Measurements from ENCODE around the gene PLCZ1.

DNA sequence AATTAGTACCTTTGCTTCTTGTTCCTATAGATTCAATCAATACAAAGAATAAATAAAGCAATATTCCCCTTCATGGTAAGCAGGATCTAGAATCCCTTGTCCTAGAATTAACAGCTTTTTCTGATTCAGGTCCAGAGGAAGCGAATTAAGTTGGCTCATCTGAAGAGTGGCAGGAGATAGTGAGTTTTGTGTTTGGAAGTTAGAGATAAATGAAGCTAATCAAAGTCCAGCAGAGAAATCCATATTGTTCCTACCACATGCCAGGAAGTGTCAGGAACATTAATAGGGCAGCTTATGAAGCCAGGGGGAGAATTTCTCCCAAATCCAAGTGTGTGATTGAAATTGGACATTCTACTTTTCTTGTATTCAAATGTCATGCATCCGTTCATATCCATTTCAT lies 14.1 kb upstream of the PLCZ1 start:
- TF ChIP-seq, protein P1, sequence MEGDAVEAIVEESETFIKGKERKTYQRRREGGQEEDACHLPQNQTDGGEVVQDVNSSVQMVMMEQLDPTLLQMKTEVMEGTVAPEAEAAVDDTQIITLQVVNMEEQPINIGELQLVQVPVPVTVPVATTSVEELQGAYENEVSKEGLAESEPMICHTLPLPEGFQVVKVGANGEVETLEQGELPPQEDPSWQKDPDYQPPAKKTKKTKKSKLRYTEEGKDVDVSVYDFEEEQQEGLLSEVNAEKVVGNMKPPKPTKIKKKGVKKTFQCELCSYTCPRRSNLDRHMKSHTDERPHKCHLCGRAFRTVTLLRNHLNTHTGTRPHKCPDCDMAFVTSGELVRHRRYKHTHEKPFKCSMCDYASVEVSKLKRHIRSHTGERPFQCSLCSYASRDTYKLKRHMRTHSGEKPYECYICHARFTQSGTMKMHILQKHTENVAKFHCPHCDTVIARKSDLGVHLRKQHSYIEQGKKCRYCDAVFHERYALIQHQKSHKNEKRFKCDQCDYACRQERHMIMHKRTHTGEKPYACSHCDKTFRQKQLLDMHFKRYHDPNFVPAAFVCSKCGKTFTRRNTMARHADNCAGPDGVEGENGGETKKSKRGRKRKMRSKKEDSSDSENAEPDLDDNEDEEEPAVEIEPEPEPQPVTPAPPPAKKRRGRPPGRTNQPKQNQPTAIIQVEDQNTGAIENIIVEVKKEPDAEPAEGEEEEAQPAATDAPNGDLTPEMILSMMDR (IDR thresholded peaks at IDR 0.05; ENCODE audit: low read depth, low read length), result no peak
- TF ChIP-seq POLR2A (IDR thresholded peaks at IDR 0.05; ENCODE audit: extremely low read depth, insufficient read length), result no peak

All from NB4 (cell line).